ENCODE data around the gene CLMN.
A peak's percentile ranks its signal among the peaks of the same experiment; 100 is the strongest.

CLMN gene

DNA sequence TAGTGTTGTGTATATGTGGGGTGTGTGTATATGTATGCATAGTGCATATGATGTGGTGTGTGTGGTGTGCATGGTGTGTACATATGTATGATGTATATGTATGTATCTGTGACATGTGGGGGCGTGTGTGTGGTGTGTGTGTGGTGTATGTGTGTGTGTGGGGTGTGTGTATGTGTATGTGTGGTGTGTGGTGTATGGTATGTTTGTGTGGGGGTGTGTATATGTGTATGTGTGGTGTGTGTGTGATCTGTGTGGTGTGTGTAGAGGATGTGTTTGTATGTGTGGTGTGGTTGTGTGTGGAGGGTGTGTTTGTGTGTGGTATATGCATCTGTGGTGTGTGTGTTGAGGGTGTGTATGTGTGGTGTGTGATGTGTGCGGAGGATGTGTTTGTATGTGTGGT is 61.6 kb downstream of the CLMN start:
- DNase-seq: no peak

DNA sequence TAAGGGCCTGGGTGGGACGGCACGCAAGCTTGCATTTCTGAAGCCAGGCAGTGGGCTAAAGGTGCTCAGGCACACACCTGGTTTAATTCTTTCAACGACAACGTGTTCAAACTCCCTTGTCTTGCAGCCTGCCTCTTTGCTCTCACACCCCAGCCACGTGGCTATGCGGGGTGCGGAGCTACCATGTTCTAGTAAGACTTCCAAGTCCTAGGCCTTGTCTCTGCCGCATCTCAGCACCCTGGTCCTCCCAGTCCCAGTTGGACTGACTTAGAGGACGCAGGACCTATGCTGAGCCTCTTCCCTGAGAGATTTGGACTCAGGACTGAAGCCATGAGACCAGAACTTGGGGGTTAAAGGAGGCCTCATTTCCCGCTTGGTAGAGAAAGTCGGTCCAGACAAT is 62.2 kb downstream of the CLMN start:
- no peak for DNase-seq

GRCh38 chr14:95256776-95257060 is 63.0 kb downstream of the CLMN start:
- DNase-seq: no peak

GRCh38 chr14:95256002-95256775 is 63.5 kb downstream of the CLMN start:
- no peak for DNase-seq

- peak; percentile 36 for DNase-seq
Observed at GRCh38 chr14:95255487-95255886, 64.2 kb downstream of the CLMN start.

DNA sequence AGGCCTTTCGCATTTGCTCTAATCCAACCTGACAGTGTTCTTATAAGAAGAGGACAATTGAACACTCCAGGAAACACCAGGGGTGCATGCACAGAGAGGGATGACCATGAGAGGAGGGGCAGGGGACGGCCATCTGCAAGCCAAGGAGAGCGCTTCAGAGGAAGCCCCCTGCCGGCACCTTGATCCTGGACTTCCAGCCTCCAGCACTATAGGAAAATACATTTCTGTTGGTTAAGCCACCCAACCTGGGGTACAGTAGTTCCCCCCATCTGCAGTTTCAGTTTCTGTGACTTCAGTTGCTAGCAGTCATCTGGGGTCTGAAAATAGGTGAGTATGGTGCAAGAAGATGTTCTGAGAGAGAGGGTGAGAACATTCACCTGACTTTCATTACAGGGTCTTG is 64.7 kb downstream of the CLMN start:
- DNase-seq: no peak

DNA sequence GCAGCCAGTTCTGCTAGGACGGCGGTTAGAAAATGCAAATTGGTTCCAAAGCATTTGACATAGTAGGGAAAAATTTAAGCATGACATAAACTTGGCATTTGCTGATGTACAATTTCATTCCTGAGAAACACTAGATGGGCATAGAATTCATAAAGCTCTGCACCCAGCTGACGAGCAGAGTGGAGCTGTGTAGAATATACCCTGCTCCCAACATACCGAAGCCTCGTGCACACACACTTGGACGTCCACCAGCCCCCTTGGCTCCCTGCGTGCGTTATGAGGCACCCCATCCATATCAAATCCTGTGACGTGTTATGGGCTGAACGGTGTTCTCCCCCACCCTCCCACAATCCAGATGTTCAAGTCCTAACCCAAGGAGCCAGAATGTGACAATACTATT is 65.4 kb downstream of the CLMN start:
- DNase-seq: no peak

DNA sequence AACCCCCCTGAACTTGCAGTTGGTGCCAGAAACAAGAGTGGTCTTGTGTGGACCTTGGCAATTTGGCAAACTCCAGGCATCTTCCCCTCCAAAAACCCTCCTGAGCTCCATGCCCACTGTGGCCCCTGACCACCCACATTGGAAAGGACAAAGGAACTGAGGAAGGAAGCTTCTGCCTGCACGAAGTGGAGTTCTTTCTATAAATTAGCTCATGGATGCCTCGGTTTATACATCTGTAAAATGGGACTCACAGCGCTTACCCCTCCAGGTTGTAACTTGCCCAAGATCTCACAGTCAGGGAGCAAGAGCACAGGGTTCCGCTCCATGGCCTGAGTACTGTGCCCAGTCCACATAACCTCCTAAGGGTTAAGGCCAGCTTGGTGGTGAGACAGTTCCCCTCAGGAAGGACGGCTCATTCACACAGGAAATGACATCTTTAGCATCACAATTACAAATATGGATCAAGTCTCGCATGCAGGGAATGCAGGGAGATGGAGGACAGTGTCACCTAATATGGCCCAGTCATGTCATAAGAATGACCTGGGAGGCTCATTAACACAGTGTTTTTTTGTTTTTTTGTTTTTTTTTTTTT is 66.6 kb downstream of the CLMN start:
- DNase-seq: no peak

- DNase-seq: no peak
Observed at GRCh38 chr14:95252219-95252618, 67.5 kb downstream of the CLMN start.

- no peak for DNase-seq
Observed at GRCh38 chr14:95250936-95251335, 68.8 kb downstream of the CLMN start.

- no peak for DNase-seq
Observed at GRCh38 chr14:95250140-95250769, 69.5 kb downstream of the CLMN start.

GRCh38 chr14:95248432-95248831 is 71.3 kb downstream of the CLMN start:
- DNase-seq: no peak

GRCh38 chr14:95246870-95247269 is 72.8 kb downstream of the CLMN start:
- no peak for DNase-seq

- no peak for DNase-seq
Observed at GRCh38 chr14:95245334-95245733, 74.4 kb downstream of the CLMN start.

DNA sequence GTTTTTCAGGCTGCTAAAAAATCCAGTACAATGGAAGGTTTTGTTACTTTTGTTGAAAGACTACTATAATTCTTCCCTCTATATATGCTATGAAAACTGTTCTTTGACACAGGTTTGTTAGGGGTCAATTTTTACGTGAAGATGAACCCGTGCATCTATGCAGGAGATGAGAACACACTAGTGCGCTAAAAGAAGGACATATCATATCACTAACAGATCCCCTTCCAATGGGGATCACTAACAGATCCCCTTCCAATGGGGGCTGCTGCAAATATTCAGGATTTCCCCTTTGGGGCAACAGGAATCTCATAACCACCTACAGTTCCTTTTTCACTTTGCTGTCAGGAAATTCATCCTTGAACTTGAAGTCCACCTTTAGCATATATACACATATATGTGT is 75.1 kb downstream of the CLMN start:
- no peak for DNase-seq

DNA sequence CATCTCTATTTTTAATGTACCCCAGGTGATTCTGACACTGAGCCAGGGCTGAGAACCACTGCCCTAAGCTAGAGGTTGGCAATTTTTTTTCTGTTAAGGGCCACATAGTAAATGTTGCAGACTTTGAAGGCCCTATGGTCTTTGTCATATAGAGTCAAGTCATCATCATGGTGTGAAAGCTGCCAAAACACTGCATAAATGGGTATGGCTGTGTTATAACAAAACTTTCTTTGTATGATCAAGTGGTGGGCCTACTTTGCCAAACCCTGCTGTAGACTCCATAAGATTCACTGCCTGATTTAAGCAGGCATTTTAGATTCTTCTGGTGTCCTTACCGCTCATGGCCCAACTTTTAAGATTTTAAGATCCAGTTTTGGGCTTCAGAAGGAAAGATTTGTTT is 76.8 kb downstream of the CLMN start:
- DNase-seq: no peak

- no peak for DNase-seq
Observed at GRCh38 chr14:95240859-95241813, 78.6 kb downstream of the CLMN start.

GRCh38 chr14:95238487-95239298 is 81.0 kb downstream of the CLMN start:
- no peak for DNase-seq

- DNase-seq: no peak
Observed at GRCh38 chr14:95237958-95238340, 81.8 kb downstream of the CLMN start.

- no peak for DNase-seq
Observed at GRCh38 chr14:95237121-95237957, 82.4 kb downstream of the CLMN start.

DNA sequence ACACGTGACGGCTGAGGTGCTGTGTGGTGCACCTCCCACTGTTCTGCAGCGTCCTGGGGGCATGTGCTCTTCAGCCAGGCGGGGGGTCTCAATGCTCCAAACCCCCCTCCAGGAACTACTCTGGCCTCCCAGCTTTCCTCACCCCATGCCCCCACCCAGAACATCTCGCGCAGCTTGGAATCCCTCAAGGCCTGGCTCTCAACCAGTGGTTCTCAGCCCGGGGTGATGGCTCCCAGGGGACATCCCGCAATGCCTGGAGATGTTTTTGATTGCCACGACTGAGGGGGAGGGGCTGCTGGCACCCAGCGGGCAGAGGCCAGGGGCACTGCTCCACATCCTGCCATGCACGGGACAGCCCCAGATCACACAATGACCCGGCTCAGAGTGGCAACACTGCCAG is 83.5 kb downstream of the CLMN start:
- DNase-seq: no peak

DNA sequence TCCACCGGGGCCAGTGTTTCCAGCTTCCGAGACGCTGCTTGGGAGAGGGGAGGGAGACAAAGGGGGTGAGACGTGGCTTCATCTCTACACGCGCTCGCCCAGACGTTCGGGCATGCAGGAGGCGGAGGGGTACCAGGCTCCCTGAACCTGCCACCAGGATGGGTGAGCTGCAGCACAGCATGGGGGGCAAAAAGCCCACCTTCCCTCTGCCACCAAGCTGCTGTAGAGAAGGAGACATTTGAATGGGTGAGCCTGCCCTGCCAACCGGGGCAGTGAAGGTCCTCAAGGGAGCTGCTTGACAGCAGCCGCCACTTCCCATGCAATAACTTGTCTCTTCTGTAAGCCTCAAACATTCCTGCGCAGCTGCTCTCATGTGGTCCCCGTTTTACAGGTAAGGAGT is 83.9 kb downstream of the CLMN start:
- no peak for DNase-seq

Measured in activated CD4-positive, alpha-beta T cell treated with anti-CD3 and anti-CD28 coated beads for 48 hours (primary cell).